GM13976 (cell line): Measurements from ENCODE around the gene JAKMIP2.

Experiments used
- DNase-seq: peaks from one replicate; pipeline ENCODE4 v3.0.0; 2012; ENCODE audit warnings: low spot score
- CTCF ChIP-seq: IDR thresholded peaks from 2 replicates; pipeline ENCODE4 v1.5.1; 2012; ENCODE audit warnings: borderline replicate concordance, mild to moderate bottlenecking; ENCODE audit not compliant: insufficient read depth; ENCODE audit errors: extremely low read depth, missing control alignments, control extremely low read depth
- in situ Hi-C: fragments of 300-500 bp; cut with MboI; formaldehyde crosslinking; loops from one replicate; pipeline ENCODE4 v1.12.0; 2022; ENCODE audit warnings: low sequenced_read_pairs, mixed read lengths, inconsistent platforms; ENCODE audit not compliant: unreplicated experiment

JAKMIP2 gene

GRCh38 chr5:147659166-147659929 lies 123.2 kb downstream of the JAKMIP2 start:
- in situ Hi-C loops: no loop called here
- no peak for DNase-seq
- no peak for TF ChIP-seq CTCF

DNA sequence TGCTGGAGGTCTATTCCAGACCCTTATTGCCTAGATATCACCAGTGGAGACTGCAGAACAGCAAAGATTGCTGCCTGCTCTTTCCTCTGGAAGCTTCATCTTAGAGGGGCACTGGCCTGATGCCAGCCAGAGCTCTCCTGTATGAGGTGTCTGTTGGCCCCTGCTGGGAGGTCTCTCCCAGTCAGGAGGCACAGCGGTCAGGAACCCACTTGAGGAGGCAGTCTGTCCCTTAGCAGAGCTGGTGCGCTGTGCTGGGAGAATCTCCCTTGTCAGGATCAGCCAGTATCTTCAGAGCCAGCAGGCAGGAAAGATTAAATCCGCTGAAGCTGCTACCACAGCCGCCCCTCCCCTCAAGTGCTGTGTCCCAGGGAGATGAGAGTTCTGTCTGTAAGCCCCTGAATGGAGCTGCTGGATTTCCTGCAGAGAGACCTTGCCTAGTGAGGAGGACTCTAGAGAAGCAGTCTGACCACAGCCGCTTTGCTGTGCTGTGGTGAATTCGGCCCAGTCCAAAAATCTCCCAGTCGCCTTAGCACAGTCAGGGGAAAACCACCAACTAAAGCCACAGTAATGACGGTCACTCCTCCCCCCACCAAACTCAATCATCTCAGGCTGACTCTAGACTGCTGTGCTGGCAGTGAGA lies 124.1 kb downstream of the JAKMIP2 start:
- in situ Hi-C loops: no loop called here
- TF ChIP-seq CTCF: no peak
- DNase-seq: no peak

DNA sequence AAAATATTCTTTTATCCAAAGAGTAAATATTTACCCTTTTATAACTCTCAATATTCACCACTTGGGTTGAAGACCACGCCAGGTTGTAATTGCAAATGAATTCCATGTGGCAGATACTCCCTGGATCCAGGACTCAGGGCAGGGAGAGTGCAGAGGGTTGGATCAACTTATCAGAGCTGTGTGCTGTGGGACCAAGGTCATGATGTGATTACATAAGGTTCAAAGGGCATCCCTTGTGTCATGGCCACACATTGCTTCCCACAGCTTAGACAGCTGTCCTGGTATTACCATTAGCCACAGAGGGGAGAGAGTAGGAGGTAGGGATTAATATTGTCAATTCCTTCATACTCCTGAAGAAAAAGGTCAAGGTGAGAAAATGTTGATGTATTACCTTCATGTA lies 133.9 kb downstream of the JAKMIP2 start:
- DNase-seq: no peak
- no peak for TF ChIP-seq CTCF
- in situ Hi-C loops: no loop called here

DNA sequence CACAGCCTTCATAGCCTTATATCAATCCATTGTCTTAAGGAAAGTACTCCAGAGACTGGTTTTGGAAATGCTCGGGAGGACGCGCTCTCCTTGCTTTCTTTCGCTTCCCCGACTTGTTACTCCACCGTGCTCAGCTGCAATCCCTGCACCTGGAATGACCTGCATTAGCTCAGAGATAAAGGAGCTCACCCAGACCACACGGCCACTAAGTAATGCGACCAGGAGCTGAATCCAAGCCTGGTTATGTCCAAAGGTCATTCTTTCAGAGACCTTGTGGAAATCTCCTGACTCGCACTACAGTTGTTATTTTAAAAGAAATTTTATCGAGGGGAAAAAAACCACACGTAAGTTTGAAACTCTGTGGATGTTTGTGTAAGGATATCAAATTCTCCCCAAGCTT lies 137.3 kb downstream of the JAKMIP2 start:
- in situ Hi-C loops: no loop called here
- DNase-seq: no peak
- no peak for TF ChIP-seq CTCF

DNA sequence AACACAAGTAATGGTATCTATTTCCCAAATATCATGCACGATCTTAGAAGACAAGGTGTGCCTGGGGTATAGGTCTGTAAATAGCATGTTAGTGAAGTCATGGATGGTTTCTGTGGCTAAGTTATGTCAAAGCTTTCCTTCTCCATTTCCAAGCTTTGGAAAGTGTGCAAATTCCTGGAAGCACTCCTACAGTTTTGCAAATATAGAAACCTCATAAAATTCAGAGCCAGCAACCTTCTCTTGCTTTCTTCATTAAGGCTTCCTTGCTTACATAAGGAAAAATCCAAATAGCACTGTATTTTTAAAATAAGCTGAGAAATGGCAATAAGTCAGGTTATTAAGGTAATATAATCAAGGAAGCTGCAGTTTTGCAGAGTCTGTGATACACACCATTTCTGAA lies 138.1 kb downstream of the JAKMIP2 start:
- TF ChIP-seq CTCF: no peak
- in situ Hi-C loops: no loop called here
- no peak for DNase-seq

DNA sequence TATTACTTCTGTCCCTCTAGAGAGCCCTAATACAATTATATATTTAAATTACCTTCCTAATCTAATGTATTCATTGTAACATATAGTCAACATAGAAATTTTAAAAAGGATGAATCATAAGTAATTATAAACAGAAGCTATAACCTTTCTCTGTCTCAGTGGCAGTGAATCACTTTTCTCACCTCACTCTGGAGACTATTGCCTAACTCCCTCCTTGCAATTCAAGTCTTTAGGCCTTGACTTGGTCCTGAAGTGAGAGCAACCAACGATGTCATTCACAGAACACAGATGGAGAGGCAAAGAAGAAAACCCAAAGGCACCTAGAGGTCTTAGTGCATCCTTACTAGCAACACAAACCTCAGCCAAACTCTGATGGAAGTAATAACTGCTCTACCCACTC lies 139.4 kb downstream of the JAKMIP2 start:
- DNase-seq: no peak
- no peak for TF ChIP-seq CTCF
- in situ Hi-C loops: no loop called here
